ENCODE results near the gene FHDC1. TPM values are rescaled to one million over a fixed set of nuclear protein-coding genes. Genes with fewer than 3 reads are reported as not detected.
A peak's percentile ranks its signal among the peaks of the same experiment; 100 is the strongest.

FHDC1 gene
- total RNA-seq, 1 donor from 2014 or later, result 0.27 TPM

DNA sequence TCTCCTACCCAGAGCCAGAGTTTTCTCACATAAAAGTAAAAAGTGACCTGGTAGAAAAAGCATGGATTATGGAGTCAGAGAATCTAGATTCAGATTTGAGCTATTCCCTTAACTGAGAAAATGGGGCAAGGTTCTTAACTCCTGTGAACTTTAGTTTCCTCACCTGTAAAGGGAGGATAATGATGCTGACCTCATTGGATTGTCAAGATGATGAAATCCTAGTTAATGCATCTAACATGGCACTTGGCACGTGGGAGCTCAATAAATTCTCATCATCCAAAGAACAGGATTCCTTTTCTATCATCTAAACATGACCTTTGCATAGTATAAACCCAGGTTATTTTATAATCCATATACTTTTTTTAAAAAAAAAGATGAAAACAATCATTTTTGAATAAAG is 18.6 kb downstream of the FHDC1 start:
- ATAC-seq (no peak), DNase-seq (ENCODE audit: missing footprints) (no peak)
- intact Hi-C loops (cut with DNase I), result loop anchor here (5.0 kb wide), 1 partner anchor 107 kb away; no protein-coding TSS in a partner anchor

GRCh38 chr4:152956147-152956546 is 20.0 kb downstream of the FHDC1 start:
- no peak for ATAC-seq

GRCh38 chr4:152956650-152957436 is 20.7 kb downstream of the FHDC1 start:
- ATAC-seq, result no peak
- intact Hi-C loops (cut with DNase I), result loop anchor here (5.0 kb wide), 1 partner anchor 110 kb away; no protein-coding TSS in a partner anchor
- DNase-seq (ENCODE audit: missing footprints), result no peak

More at GRCh38 chr4:152956147-152956546, 20.0 kb downstream of the FHDC1 start:
- DNase-seq (ENCODE audit: missing footprints), result no peak
- intact Hi-C loops (cut with DNase I), result loop anchor here (5.0 kb wide), 1 partner anchor 109 kb away; no protein-coding TSS in a partner anchor

DNA sequence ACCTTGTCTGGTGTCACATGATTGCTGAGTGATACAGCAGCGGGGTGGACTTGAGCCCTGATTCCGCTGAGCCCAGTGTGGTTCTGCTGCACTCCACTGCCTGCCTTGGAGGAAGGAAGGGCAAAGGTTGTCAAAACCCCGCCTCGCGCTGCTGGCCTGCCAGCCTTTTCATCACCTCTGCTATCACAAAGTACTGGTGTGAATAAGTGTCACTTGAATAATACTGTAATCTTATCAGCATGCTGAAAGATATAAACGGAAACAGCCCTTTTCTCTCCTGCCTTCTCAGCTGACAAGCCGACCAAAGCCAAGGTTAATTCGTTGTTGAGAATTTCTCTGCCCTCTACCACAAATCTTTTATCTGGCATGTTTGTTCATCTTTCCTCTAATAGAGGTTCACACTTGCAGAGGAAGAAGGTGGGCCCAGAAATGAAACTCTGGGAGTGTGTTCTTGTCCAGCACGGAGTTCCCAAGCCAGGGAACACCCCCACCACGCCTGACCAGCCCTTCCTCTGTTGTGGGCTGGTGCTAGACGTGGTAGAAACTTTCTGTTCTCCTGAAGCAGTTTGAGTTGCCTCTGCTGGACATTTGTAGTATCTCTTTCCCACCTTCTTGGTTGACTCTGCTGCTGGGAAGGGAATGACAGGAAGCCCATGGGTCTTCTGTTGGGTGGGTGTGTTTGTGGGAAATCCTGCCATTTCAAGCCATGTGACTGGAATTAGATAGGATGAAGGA is 21.5 kb downstream of the FHDC1 start:
- DNase-seq (ENCODE audit: missing footprints) (no peak), ATAC-seq (peak; percentile 91)
- intact Hi-C loops (cut with DNase I), result loop anchor here (5.0 kb wide), 1 partner anchor 110 kb away; no protein-coding TSS in a partner anchor

- intact Hi-C loops (cut with DNase I), result loop anchor here (5.0 kb wide), 1 partner anchor 112 kb away; no protein-coding TSS in a partner anchor
- ATAC-seq (no peak), DNase-seq (ENCODE audit: missing footprints) (no peak)
These were observed 23.0 kb downstream of the FHDC1 start for GRCh38 chr4:152959080-152959479.

DNA sequence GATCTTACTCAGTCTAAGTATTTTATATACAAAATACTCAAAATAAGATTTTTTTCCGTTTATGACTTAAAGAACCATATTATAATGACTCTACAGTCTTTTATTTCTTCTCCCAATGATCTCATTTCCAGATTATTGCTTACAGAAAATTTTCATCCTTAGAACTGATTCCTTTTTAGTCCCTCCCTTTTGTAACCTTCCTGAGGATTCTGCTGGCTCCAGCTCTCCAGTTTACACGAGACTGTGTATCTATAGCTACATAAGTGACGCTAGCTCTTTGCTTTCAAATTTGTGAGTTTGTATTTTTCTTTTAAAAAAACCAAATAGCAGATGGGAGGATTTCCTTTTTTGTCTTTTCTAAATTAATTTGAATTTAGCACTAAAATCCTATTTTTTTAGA is 24.0 kb downstream of the FHDC1 start:
- DNase-seq (ENCODE audit: missing footprints) (no peak), ATAC-seq (no peak)
- intact Hi-C loops (cut with DNase I), result no loop called here

DNA sequence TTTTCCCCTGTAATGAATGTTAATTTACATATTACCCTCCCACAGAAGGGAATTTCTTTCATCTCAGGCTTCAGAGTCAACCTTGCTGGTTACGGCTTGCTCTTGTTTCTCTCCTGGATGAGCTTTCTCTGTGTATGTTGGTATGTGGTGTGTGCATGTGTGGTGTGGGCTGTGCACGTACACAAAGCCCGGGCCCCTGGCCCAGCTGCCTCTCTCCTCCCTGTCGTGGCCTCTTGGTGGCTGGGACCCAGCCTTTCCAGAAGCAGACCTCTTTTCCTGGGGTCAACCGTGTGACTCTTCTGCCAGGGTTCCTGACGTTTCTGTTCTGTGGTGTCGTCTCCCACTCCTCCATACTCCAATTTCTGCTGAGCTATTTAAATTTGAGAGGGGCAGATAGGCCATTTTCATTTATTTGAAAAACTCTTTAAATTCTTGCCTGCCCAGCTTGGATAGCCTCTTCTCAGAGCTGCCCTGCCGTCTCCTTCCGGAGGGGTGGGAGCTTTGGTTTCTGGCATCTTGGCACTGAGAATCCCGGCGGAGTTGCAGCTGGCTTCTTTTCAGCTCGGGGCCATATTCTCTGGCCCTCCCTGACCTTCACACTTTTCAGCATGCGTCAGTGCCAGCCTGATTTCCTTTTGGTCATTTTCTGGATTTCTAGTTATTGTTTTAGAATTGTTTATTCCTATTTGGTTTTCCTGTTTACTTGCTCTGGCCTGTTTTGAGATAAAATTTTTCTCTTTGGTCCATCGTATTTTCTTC is 25.1 kb downstream of the FHDC1 start:
- ATAC-seq (no peak), DNase-seq (ENCODE audit: missing footprints) (no peak)
- intact Hi-C loops (cut with DNase I), result no loop called here

DNA sequence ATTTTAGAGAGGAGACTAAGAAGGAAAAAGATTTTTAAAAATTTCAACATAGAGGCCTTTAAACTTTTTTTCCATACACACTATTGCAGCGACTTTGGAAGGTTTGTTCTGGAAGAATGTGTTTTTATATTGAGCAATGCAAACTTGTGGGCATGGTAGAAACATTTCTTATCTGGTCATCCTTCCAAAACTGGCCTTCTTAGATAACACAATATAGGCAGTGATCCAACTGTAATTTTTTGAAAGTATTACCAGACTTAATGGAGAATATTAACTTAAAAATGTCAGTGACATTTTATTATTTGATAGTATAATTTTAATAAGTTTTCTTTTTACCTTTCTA is 25.6 kb downstream of the FHDC1 start:
- ATAC-seq (no peak), DNase-seq (ENCODE audit: missing footprints) (no peak)
- intact Hi-C loops (cut with DNase I), result no loop called here

GRCh38 chr4:152962150-152962549 is 26.0 kb downstream of the FHDC1 start:
- no peak for ATAC-seq
- intact Hi-C loops (cut with DNase I), result no loop called here
- DNase-seq (ENCODE audit: missing footprints), result no peak

- no peak for ATAC-seq
- intact Hi-C loops (cut with DNase I), result no loop called here
- no peak for DNase-seq (ENCODE audit: missing footprints)
These were observed 28.2 kb downstream of the FHDC1 start for GRCh38 chr4:152964335-152964734.

DNA sequence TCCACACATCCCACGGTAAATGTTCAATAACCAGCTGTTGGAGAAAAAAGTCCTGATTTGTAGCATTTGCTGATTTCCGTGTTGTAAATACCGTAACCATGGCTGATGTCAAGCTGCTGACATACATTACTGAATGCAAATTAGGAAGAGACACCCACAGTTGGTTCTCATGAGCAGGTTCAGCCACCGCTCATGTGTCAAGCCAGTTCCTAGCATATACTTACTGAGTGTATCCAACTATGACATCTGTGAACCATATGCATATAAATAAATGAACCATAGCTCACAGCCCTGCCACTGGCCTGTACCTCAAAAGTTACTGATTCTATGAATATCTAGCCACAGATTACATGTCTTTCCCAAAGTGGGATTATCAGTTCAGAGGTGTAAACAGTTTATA is 29.5 kb downstream of the FHDC1 start:
- ATAC-seq, result no peak
- intact Hi-C loops (cut with DNase I), result no loop called here
- DNase-seq (ENCODE audit: missing footprints), result no peak

DNA sequence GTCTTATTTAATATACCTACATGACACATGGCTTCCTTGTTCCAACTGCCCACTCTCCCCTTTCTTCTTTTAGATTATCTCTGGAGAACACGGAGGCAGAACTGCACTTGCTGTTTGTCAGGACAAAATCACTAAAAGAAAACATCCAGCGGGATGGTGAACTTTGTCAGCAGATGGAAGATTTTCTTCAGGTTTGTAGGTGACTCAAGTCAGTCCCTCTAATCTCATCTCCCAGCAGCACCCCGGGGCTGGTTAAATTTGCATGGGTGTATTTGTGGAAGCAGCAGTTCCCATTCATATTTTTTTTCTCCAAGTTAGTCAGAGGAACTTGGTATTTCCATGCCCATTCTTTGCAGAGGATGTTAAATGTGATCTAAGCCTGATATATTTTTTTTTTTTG is 31.8 kb downstream of the FHDC1 start:
- ATAC-seq, result no peak
- intact Hi-C loops (cut with DNase I), result no loop called here

DNA sequence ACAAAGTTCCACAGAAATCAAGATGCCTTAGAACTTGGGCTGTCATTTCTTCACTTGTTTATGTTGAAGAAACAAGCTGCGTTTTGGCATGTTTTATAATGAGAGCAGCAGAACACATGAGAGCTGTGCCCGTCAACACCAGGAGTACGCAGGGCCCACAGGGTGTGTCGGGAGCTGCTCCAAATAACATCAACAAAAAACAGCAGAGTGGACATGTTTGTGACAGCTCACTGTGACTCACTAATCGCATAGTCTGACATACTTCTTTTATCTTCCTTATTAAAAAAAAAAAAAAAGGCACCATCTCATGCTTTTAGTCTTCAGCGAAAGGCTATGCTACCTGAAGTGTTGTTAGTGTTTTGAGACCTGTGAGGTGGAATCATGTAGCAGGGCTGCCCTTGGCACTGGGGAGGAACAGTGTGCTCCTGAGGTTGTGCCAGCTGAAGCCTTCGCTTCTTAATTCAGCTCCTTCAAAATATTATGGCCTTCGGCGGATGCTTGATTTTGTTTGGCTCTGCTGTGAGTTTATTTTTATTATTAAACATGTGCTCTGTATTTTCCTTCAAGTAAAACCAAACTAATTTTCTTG is 32.8 kb downstream of the FHDC1 start:
- intact Hi-C loops (cut with DNase I), result no loop called here
- ATAC-seq, result no peak
- DNase-seq (ENCODE audit: missing footprints), result no peak

More for the DNA sequence above, 31.8 kb downstream of the FHDC1 start:
- DNase-seq (ENCODE audit: missing footprints), result no peak

- no peak for ATAC-seq
- intact Hi-C loops (cut with DNase I), result no loop called here
- no peak for DNase-seq (ENCODE audit: missing footprints)
These were observed 34.1 kb downstream of the FHDC1 start for GRCh38 chr4:152970102-152970820.

- ATAC-seq (no peak), DNase-seq (ENCODE audit: missing footprints) (no peak)
- intact Hi-C loops (cut with DNase I), result no loop called here
These were observed 34.9 kb downstream of the FHDC1 start for GRCh38 chr4:152971053-152971452.

DNA sequence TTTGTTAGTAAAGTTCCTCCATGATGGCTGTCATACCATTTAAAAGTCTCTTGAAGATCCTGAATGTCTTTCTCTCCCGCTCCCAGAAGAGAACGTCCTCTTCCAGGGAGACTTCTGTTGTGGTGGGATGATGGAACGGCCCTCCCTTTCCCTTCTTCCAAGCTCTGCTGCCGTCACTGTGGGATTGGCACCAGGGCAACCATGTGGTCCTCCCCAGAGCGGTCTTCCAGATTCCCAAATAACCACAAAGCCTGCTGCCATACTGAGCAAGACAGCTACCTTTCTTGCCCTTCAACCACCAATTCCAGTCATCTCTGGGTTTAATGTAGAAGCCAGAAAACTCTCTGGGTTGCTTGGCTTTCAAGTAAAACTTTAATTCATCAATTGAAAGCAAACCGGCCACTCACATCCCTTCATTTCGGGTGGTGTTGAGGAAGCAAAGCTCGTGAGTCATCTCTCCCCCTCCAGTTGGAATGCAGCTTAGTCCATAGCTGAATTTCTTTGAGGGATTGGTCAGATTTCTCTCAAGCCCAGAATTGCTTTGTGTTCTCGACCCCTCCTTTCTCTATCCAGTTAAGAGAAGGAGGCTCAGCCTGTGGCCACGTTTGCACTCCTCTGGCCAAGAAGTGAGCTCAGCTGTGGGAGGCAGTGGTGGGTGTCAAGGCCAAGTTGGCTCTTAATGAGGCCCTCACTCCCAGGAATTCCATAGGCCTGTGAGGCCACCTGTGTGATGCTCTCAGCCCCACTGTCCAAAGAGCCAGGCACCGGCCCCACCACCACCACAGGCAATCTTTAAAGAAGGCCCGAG is 36.9 kb downstream of the FHDC1 start:
- ATAC-seq, result peak; percentile 14
- DNase-seq (ENCODE audit: missing footprints), result no peak
- intact Hi-C loops (cut with DNase I), result no loop called here

- no peak for DNase-seq (ENCODE audit: missing footprints)
- intact Hi-C loops (cut with DNase I), result no loop called here
- no peak for ATAC-seq
These were observed 37.7 kb downstream of the FHDC1 start for GRCh38 chr4:152973629-152974467.

All from Right ventricle myocardium inferior (tissue), 1 donor.